Fibroblast of lung (primary cell): ENCODE measurements around the gene DHRS11.

Experiments
- CTCF ChIP-seq, 2 donors: IDR thresholded peaks in 1 of 2; conservative IDR thresholded peaks in 1 of 2; 1 replicate in 1 of 2; 2 replicates in 1 of 2; pipeline ENCODE4 v1.5.1; 2011 to 2012; ENCODE audit warnings: low read length in 2 of 2, control low read depth in 1 of 2, inconsistent platforms in 1 of 2, low read depth in 1 of 2, mild to moderate bottlenecking in 1 of 2
- EZH2 ChIP-seq: IDR thresholded peaks from 2 replicates; pipeline ENCODE4 v1.5.1; 2012; ENCODE audit warnings: low read length, control low read depth, mild to moderate bottlenecking; ENCODE audit errors: missing control alignments

DNA sequence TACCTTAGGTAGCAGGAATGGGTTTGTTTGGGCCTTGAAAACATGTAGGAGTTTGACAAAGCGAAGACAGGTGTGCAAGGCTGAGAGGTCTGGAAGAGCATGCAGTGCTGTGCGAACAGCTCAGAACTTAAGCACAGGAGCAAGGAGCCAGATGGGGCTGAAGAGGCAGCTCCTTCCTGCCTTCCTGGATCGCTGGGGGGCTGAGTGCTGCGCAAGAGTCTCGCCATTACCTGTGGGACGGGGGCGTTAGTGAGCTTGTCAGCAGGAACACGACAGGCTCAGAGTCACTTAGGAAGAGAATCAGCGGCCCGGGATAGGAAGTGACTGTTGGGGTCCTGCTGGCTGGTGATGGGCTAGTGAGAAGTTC, 9.2 kb downstream of the DHRS11 start:
- TF ChIP-seq CTCF (conservative IDR thresholded peaks at IDR 0.05 in 1 of 2, IDR thresholded peaks at IDR 0.05 in 1 of 2; ENCODE audit: low read depth in 1 of 2, low read length in 2 of 2) (no peak), EZH2 (no peak)
